Heart left ventricle (tissue), 13 donors: ENCODE data around the gene CEP164.

Source experiments
- CTCF ChIP-seq, 12 donors: fragments of 200-600 bp; sonication (generic) in 4 of 12; IDR thresholded peaks; one replicate each; pipeline versions ENCODE4 v1.5.0 to v1.8.0; 2018 to 2022; ENCODE audit warnings: antibody characterized with exemption in 12 of 12, mild to moderate bottlenecking in 5 of 12
- POLR2A ChIP-seq, 2 donors: fragments of 450-650 bp; IDR thresholded peaks; one replicate each; pipeline ENCODE4 v1.6.1; 2017; ENCODE audit warnings: antibody characterized with exemption in 2 of 2, mild to moderate bottlenecking in 2 of 2, moderate library complexity in 2 of 2
- donor health status: ischemic (EF 13 %, LVEDD 7.1; RV severe dilation, severe dysfunction).
- donor health status: DM: no; HTN: yes; CAD: no.
- donor health status: DM: no; HTN: no; CAD: no.
- donor health status: ischemic (EF 25% LVEDD 6.9; RV normal size, moderate dysfunction).
- donor health status: ischemic (EF 25% LVEDD 5.7; RV mildly dilated, moderate dysfunction).
- donor health status: ischemic (EF 35%, LVEDD 5.7; RV mildly dilated, moderate dysfunction).
- donor health status: nonischemic (EF 11% LVEDD 7.7; RV severe dilation, severe dysfunction).
- donor health status: DM: yes; HTN: yes; CAD: no.
- donor health status: PGD.
- donor health status: ischemic (EF 29% LVEDD 5.4; RV normal size, mild dysfunction).
- donor health status: nonischemic (EF 23%, LVEDD 6.1; RV moderate dilation, normal function).

GRCh38 chr11:117385906-117386305 lies 58.3 kb downstream of the CEP164 start:
- no peak for TF ChIP-seq CTCF (IDR thresholded peaks at IDR 0.05)
- no peak for TF ChIP-seq POLR2A (IDR thresholded peaks at IDR 0.05)
